Neuronal stem cell (in vitro differentiated cells): Measurements from ENCODE around the gene FAM180A.

Experiments
- DNase-seq: peaks from one replicate; pipeline ENCODE4 v3.0.0-alpha.2; 2013; ENCODE audit warnings: low spot score
- H2AFZ ChIP-seq: one replicate; pipeline ENCODE4 v1.6.1; 2013; ENCODE audit warnings: mild to moderate bottlenecking, low read length, inconsistent platforms
- H2AK5ac ChIP-seq: 2 replicates; pipeline ENCODE4 v1.6.1; 2013; ENCODE audit warnings: low read depth, mild to moderate bottlenecking, inconsistent platforms, low read length, moderate library complexity, mixed read lengths
- H2BK120ac ChIP-seq: 2 replicates; pipeline ENCODE4 v1.6.1; 2013; ENCODE audit warnings: low read depth, mild to moderate bottlenecking, inconsistent platforms, low read length, moderate library complexity, mixed read lengths
- H2BK12ac ChIP-seq: one replicate; pipeline ENCODE4 v1.6.1; 2013; ENCODE audit warnings: low read length, inconsistent platforms
- H2BK15ac ChIP-seq: 2 replicates; pipeline ENCODE4 v1.6.1; 2013; ENCODE audit warnings: mild to moderate bottlenecking, low read length, inconsistent platforms, mixed read lengths
- H2BK5ac ChIP-seq: one replicate; pipeline ENCODE4 v1.6.1; 2013; ENCODE audit warnings: inconsistent platforms, mild to moderate bottlenecking, low read length, moderate library complexity
- H3K14ac ChIP-seq: one replicate; pipeline ENCODE4 v1.6.1; 2013; ENCODE audit warnings: low read length, inconsistent platforms
- H3K18ac ChIP-seq: 2 replicates; pipeline ENCODE4 v1.6.1; 2013; ENCODE audit warnings: low read length, inconsistent platforms
- H3K23ac ChIP-seq: 2 replicates; pipeline ENCODE4 v1.6.1; 2013; ENCODE audit warnings: low read depth, mild to moderate bottlenecking, mixed read lengths, low read length, inconsistent platforms; ENCODE audit not compliant: poor library complexity
- H3K27ac ChIP-seq: replicated peaks from 3 replicates; pipeline ENCODE4 v1.5.1; 2013; ENCODE audit warnings: low read length, inconsistent platforms
- H3K27me3 ChIP-seq, 3 experiments: 2 replicates each; pipeline ENCODE4 v1.6.1; 2013; ENCODE audit warnings: low read length in 3 of 3, mild to moderate bottlenecking in 2 of 3, inconsistent platforms in 1 of 3, low read depth in 1 of 3, mixed read lengths in 1 of 3, moderate library complexity in 1 of 3; ENCODE audit not compliant: control insufficient read depth in 3 of 3, insufficient read depth in 3 of 3
- H3K36me3 ChIP-seq, 2 donors: replicated peaks in 1 of 2; 2 replicates each; pipeline ENCODE4 v1.6.1; 2013; ENCODE audit warnings: low read length in 2 of 2; ENCODE audit not compliant: control insufficient read depth in 2 of 2, insufficient read depth in 2 of 2
- H3K4ac ChIP-seq: 2 replicates; pipeline ENCODE4 v1.6.1; 2013; ENCODE audit warnings: inconsistent platforms, mild to moderate bottlenecking, low read length, moderate library complexity
- H3K4me1 ChIP-seq, 2 donors: 1 replicate in 1 of 2; 2 replicates in 1 of 2; pipeline ENCODE4 v1.6.1; 2013; ENCODE audit warnings: low read length in 2 of 2, low read depth in 1 of 2; ENCODE audit not compliant: control insufficient read depth in 2 of 2, insufficient read depth in 1 of 2
- H3K4me2 ChIP-seq: one replicate; pipeline ENCODE4 v1.6.1; 2013; ENCODE audit warnings: mild to moderate bottlenecking, low read length, inconsistent platforms; ENCODE audit not compliant: insufficient read depth, poor library complexity, severe bottlenecking
- H3K4me3 ChIP-seq, 2 donors: 2 replicates each; pipeline ENCODE4 v1.5.1; 2013; ENCODE audit warnings: low read length in 2 of 2, mild to moderate bottlenecking in 2 of 2, inconsistent platforms in 1 of 2, moderate library complexity in 1 of 2
- H3K79me1 ChIP-seq: one replicate; pipeline ENCODE4 v1.6.1; 2013; ENCODE audit warnings: low read depth, mild to moderate bottlenecking, inconsistent platforms, low read length, moderate library complexity
- H3K9ac ChIP-seq: one replicate; pipeline ENCODE4 v1.6.1; 2013; ENCODE audit warnings: mild to moderate bottlenecking, low read depth, low read length, inconsistent platforms; ENCODE audit not compliant: poor library complexity
- H3K9me3 ChIP-seq, 2 donors: replicated peaks in 1 of 2; 2 replicates each; pipeline versions ENCODE3 to v1.6.1; 2013; ENCODE audit warnings: low read length in 2 of 2, mild to moderate bottlenecking in 2 of 2, inconsistent platforms in 1 of 2, low read depth in 1 of 2, mixed read lengths in 1 of 2, moderate library complexity in 1 of 2; ENCODE audit not compliant: control insufficient read depth in 2 of 2, insufficient read depth in 1 of 2
- H4K8ac ChIP-seq: one replicate; pipeline ENCODE4 v1.6.1; 2013; ENCODE audit warnings: low read depth, mild to moderate bottlenecking, inconsistent platforms, low read length, moderate library complexity
- H4K91ac ChIP-seq: one replicate; pipeline ENCODE4 v1.6.1; 2013; ENCODE audit warnings: low read length, low read depth, mild to moderate bottlenecking, inconsistent platforms; ENCODE audit not compliant: poor library complexity
- WGBS, 2 donors: extraction: QIAGEN DNeasy Blood & Tissue Kit; methylation state at CpG; one replicate each; pipeline ENCODE4 v1.1.7; 2013; ENCODE audit warnings: missing lambda C conversion rate in 2 of 2, mixed read lengths in 1 of 2; ENCODE audit not compliant: insufficient read length in 2 of 2, insufficient replicate concordance in 1 of 2; ENCODE audit errors: extremely low coverage in 2 of 2; 5-methylcytosine and 5-hydroxymethylcytosine counted together

Gene FAM180A

DNA sequence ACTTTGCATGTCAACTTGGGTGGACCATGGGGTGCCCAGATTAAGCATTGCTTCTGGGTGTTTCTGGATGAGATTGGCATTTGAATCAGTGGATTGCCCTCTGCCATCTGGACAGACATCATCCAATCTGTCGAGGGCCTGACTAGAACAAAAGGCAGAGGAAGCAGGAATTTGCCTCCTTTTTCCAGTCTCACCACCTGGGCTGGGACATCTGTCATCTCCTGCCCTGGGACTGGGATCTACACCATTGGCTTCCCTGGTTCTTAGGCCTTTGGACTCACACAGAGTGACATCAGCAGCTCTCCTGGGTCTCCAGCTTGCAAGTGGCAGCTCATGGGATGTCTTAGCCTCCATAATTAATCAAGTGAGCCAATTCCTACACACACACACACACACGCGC lies 30.9 kb downstream of the FAM180A start:
- Histone ChIP-seq H3K4me3 (no peak overlapping the region), H4K91ac (no peak overlapping the region), H3K4me1 (peaks cover 12 to 15% of the 10 kb centered on the region in 2 donors), H2AK5ac (no peak overlapping the region), H2BK15ac (no peak overlapping the region), H4K8ac (no peak overlapping the region), H3K18ac (no peak overlapping the region), H2BK12ac (no peak overlapping the region), H3K79me1 (no peaks in the 10 kb centered on the region), H2BK120ac (no peak overlapping the region), H3K27me3 (no peaks in the 10 kb centered on the region), H3K27ac (no peak overlapping the region), H3K9me3 (no peaks in the 10 kb centered on the region), H3K4ac (no peak overlapping the region), H3K36me3 (no peaks in the 10 kb centered on the region), H3K9ac (no peak overlapping the region), H2AFZ (no peak overlapping the region), H2BK5ac (no peak overlapping the region), H3K23ac (no peak overlapping the region), H3K4me2 (no peak overlapping the region), H3K14ac (no peak overlapping the region)
- no CpG with 5 or more reads among the region's 3 CpGs for WGBS, 2 donors
- no peak for DNase-seq

DNA sequence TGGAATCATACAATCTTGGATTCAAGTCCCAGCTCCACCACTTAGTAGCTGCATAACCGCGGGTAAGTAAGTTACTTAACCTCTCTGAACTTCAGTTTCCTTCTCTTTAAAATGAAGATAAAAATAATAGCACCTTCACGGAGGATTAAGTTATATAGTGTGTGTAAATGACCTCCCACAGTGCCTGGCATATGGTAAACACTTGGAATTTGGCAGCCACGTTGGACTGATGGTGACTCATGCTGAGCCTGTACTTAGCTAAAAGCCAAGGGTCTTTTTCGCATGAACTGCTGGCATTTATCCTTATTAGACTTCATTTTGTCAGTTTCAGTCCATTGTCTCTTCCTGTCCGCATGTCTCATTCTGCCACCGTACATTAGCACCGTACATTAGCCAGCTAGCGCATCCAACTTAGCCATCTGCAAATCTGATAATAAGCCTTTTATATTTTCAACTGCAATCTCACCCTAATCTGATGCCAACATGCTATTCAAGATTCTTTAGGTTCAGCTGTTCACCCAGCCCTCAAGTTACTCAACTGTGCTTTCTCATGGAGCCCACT lies 31.9 kb downstream of the FAM180A start:
- Histone ChIP-seq H3K4me1 (peaks cover 14 to 15% of the 10 kb centered on the region in 2 donors), H3K4me2 (no peak overlapping the region), H2BK12ac (no peak overlapping the region), H3K27ac (no peak overlapping the region), H3K23ac (no peak overlapping the region), H3K79me1 (no peaks in the 10 kb centered on the region), H3K14ac (no peak overlapping the region), H3K27me3 (no peaks in the 10 kb centered on the region), H2AK5ac (no peak overlapping the region), H3K9me3 (no peaks in the 10 kb centered on the region), H3K4me3 (no peak overlapping the region), H2BK5ac (no peak overlapping the region), H3K36me3 (no peaks in the 10 kb centered on the region), H2AFZ (no peak overlapping the region), H3K4ac (no peak overlapping the region), H4K91ac (no peak overlapping the region), H4K8ac (no peak overlapping the region), H3K18ac (no peak overlapping the region), H2BK120ac (no peak overlapping the region), H3K9ac (no peak overlapping the region), H2BK15ac (no peak overlapping the region)
- WGBS, 2 donors, result no CpG with 5 or more reads among the region's 9 CpGs
- no peak for DNase-seq

DNA sequence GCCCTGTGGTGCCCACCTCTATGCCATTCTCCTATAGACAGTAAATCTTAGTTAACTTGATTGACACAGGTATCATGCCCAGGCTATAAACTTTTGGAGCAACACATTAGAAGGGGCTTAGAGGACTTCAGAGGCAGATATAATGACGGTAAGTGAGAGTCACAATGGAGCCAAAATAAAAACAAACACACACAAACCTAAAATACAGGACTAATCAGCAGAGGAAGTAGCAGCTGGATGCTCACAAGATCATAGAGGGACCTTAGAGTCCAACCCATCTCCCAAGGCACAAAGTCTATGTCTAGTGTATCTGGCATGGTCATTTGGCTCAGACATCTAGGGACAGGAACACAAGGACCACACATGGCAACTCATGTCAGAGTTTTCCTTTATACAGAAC lies 32.9 kb downstream of the FAM180A start:
- H2AFZ ChIP-seq, result no peak overlapping the region
- H3K9me3 ChIP-seq, result no peaks in the 10 kb centered on the region
- no peak overlapping the region for H3K4ac ChIP-seq
- no peak overlapping the region for H2BK5ac ChIP-seq
- no peak for DNase-seq
- no peak overlapping the region for H4K8ac ChIP-seq
- H4K91ac ChIP-seq, result no peak overlapping the region
- no peaks in the 10 kb centered on the region for H3K36me3 ChIP-seq
- H3K27ac ChIP-seq, result no peak overlapping the region
- no peak overlapping the region for H3K4me3 ChIP-seq
- no peaks in the 10 kb centered on the region for H3K79me1 ChIP-seq
- H3K18ac ChIP-seq, result no peak overlapping the region
- H3K14ac ChIP-seq, result no peak overlapping the region
- H3K23ac ChIP-seq, result no peak overlapping the region
- no CpG with 5 or more reads among the region's 1 CpG for WGBS, 2 donors
- H3K27me3 ChIP-seq, result no peaks in the 10 kb centered on the region
- H3K4me2 ChIP-seq, result no peak overlapping the region
- H2BK12ac ChIP-seq, result no peak overlapping the region
- H2AK5ac ChIP-seq, result no peak overlapping the region
- H2BK15ac ChIP-seq, result no peak overlapping the region
- no peak overlapping the region for H3K9ac ChIP-seq
- H3K4me1 ChIP-seq, result peaks cover 11 to 14% of the 10 kb centered on the region in 2 donors
- H2BK120ac ChIP-seq, result no peak overlapping the region

DNA sequence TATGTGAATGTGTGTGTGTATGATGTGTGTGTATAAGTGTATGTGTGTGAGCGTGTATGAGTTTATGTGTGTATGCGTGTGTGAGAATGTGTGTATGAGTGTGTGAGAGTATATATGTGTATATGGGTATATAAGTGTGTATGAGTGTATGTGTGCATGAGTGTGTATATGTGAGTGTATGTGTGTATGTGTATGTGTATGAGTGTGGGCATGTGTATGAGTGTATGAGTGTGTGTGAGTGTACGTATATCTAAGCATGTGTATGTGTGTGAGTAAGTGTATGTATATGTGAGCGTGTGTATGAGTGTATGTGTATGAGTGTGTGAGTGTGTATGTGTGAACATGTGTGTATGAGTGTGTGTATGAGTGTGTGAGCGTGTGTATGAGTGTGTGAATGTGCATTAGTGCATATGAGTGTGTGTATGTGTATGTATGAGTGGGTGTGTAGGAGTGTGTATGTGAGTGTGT lies 33.5 kb downstream of the FAM180A start:
- H4K8ac ChIP-seq, result no peak overlapping the region
- no peak overlapping the region for H3K18ac ChIP-seq
- no peaks in the 10 kb centered on the region for H3K36me3 ChIP-seq
- H2AFZ ChIP-seq, result no peak overlapping the region
- H2AK5ac ChIP-seq, result no peak overlapping the region
- H3K23ac ChIP-seq, result no peak overlapping the region
- no peak overlapping the region for H4K91ac ChIP-seq
- no peak overlapping the region for H3K4me2 ChIP-seq
- H3K9ac ChIP-seq, result no peak overlapping the region
- no peak overlapping the region for H3K4ac ChIP-seq
- no peak overlapping the region for H3K27ac ChIP-seq
- H2BK12ac ChIP-seq, result no peak overlapping the region
- no peak overlapping the region for H3K4me3 ChIP-seq
- H3K9me3 ChIP-seq, result no peaks in the 10 kb centered on the region
- no peak overlapping the region for H2BK5ac ChIP-seq
- H3K27me3 ChIP-seq, result no peaks in the 10 kb centered on the region
- no peak overlapping the region for H3K14ac ChIP-seq
- 100% methylated on average over 3 of the region's 5 CpGs for WGBS, 2 donors
- H2BK120ac ChIP-seq, result no peak overlapping the region
- H2BK15ac ChIP-seq, result no peak overlapping the region
- peaks cover 13 to 14% of the 10 kb centered on the region in 2 donors for H3K4me1 ChIP-seq
- DNase-seq, result no peak
- H3K79me1 ChIP-seq, result no peaks in the 10 kb centered on the region
